Mucosa of gallbladder (tissue), 1 donor: ENCODE data around the gene POLR3GL. TPM values are rescaled to one million over a fixed set of nuclear protein-coding genes. Genes with fewer than 3 reads are reported as not detected.
"Not testable (repeated sequence)": the region's sequence is repeated elsewhere in the genome, so short reads cannot be mapped to it uniquely, and the experiment has no call there.

ENCODE experiments used
- DNase-seq: peaks from one replicate; pipeline ENCODE4 v3.0.0-alpha.2; 2020; ENCODE audit warnings: low spot score
- total RNA-seq: library from RNA; stranded (reverse); gene quantifications from one replicate; pipeline ENCODE4 v1.2.1, GENCODE V29; 2021
- donor health status: DM: no; HTN: no; CAD: no.

Gene POLR3GL
- 28.3 TPM for total RNA-seq

- DNase-seq, result peak; percentile 95
These were observed at the start of gene POLR3GL, which contains the start of gene ANKRD34A for GRCh38 chr1:145964328-145965118. Gene POLR3GL (plus strand): TSS chr1:145964690. CDS start chr1:145974866, 10,176 bp downstream. Gene ANKRD34A (minus strand): TSS chr1:145964575. CDS start chr1:145961759, 2,816 bp downstream.

- DNase-seq, result no peak
These were observed 47.7 kb upstream of the POLR3GL start for GRCh38 chr1:145916745-145917144.

GRCh38 chr1:145917595-145917994 lies 46.9 kb upstream of the POLR3GL start:
- no peak for DNase-seq

- peak; percentile 92 for DNase-seq
These were observed 46.1 kb upstream of the POLR3GL start, which contains the start of gene PEX11B for GRCh38 chr1:145918144-145918991. Gene PEX11B (minus strand): TSS chr1:145918717. CDS start chr1:145918688, 29 bp downstream.

- peak; percentile 60 for DNase-seq
These were observed 45.2 kb upstream of the POLR3GL start for GRCh38 chr1:145918992-145919939.

- not testable (repeated sequence) for DNase-seq
These were observed 44.2 kb upstream of the POLR3GL start for GRCh38 chr1:145920297-145920696.

- DNase-seq, result no peak
These were observed 42.2 kb upstream of the POLR3GL start for GRCh38 chr1:145922266-145922665.

- no peak for DNase-seq
These were observed 37.8 kb upstream of the POLR3GL start for GRCh38 chr1:145926686-145927062.

GRCh38 chr1:145927063-145927886 lies 37.2 kb upstream of the POLR3GL start, which contains the start of gene RBM8A:
Gene RBM8A (minus strand): TSS chr1:145927484. CDS start chr1:145927426, 58 bp downstream.
- DNase-seq, result peak; percentile 97

GRCh38 chr1:145927916-145928643 lies 36.4 kb upstream of the POLR3GL start:
- DNase-seq, result no peak

- DNase-seq, result not testable (repeated sequence)
These were observed 31.9 kb upstream of the POLR3GL start for GRCh38 chr1:145932522-145933009.

GRCh38 chr1:145935708-145936107 lies 28.8 kb upstream of the POLR3GL start:
- no peak for DNase-seq

GRCh38 chr1:145936247-145936646 lies 28.2 kb upstream of the POLR3GL start:
- no peak for DNase-seq

- no peak for DNase-seq
These were observed 27.1 kb upstream of the POLR3GL start for GRCh38 chr1:145937436-145937835.

GRCh38 chr1:145942405-145942804 lies 22.1 kb upstream of the POLR3GL start:
- no peak for DNase-seq

- no peak for DNase-seq
These were observed 21.6 kb upstream of the POLR3GL start for GRCh38 chr1:145942871-145943270.

GRCh38 chr1:145944532-145944931 lies 20.0 kb upstream of the POLR3GL start:
- no peak for DNase-seq

GRCh38 chr1:145946477-145946986 lies 18.0 kb upstream of the POLR3GL start:
- DNase-seq, result no peak

- no peak for DNase-seq
These were observed 16.9 kb upstream of the POLR3GL start for GRCh38 chr1:145947551-145947950.
